Uterus (tissue), 2 donors: ENCODE data around the gene EIF3A.

Experiments used
- CTCF ChIP-seq, 4 experiments: fragments of 200-600 bp in 2 of 4; fragments of 450-650 bp in 2 of 4; sonication (generic) in 2 of 4; IDR thresholded peaks; one replicate each; pipeline ENCODE4 v1.5.1; 2016 to 2019; ENCODE audit warnings: antibody characterized with exemption in 4 of 4, mild to moderate bottlenecking in 2 of 4, moderate library complexity in 1 of 4
- POLR2A ChIP-seq, 2 donors: fragments of 450-650 bp; IDR thresholded peaks; one replicate each; pipeline ENCODE4 v1.6.1; 2016; ENCODE audit warnings: antibody characterized with exemption in 2 of 2, mild to moderate bottlenecking in 1 of 2, moderate library complexity in 1 of 2

GRCh38 chr10:119001717-119002500, 78.7 kb downstream of the EIF3A start:
- no peak for TF ChIP-seq CTCF (IDR thresholded peaks at IDR 0.05)
- TF ChIP-seq POLR2A (IDR thresholded peaks at IDR 0.05): no peak
